WERI-Rb-1 (cell line): Measurements from ENCODE around the gene AGFG1.

Experiments used
- DNase-seq: peaks from one replicate; pipeline ENCODE4 v3.0.0-alpha.2; 2020
- H3K27ac ChIP-seq: fragments of 250-450 bp; sonication (Bioruptor Pico); 2 replicates; pipeline ENCODE4 v1.5.1; 2020; ENCODE audit warnings: mild to moderate bottlenecking, moderate library complexity
- H3K27me3 ChIP-seq: fragments of 250-450 bp; sonication (Bioruptor Pico); 2 replicates; pipeline ENCODE4 v1.5.1; 2021; ENCODE audit warnings: mild to moderate bottlenecking, low read depth, moderate library complexity; ENCODE audit not compliant: insufficient read depth, severe bottlenecking
- H3K36me3 ChIP-seq: fragments of 250-450 bp; sonication (Bioruptor Pico); 2 replicates; pipeline ENCODE4 v1.5.1; 2020; ENCODE audit warnings: mild to moderate bottlenecking, moderate library complexity
- H3K4me3 ChIP-seq: 2 replicates; pipeline ENCODE4 v1.5.1; 2011; ENCODE audit warnings: low read depth, mild to moderate bottlenecking, control low read depth, low read length
- H3K9me3 ChIP-seq: fragments of 250-450 bp; sonication (Bioruptor Pico); 2 replicates; pipeline ENCODE4 v1.5.1; 2021; ENCODE audit warnings: mild to moderate bottlenecking, moderate library complexity; ENCODE audit not compliant: severe bottlenecking
- TF ChIP-seq, protein P1 (sequence below): IDR thresholded peaks from 2 replicates; pipeline ENCODE4 v1.5.1; 2011; ENCODE audit warnings: low read depth, mild to moderate bottlenecking, control low read depth, inconsistent platforms, low read length

AGFG1 gene

DNA sequence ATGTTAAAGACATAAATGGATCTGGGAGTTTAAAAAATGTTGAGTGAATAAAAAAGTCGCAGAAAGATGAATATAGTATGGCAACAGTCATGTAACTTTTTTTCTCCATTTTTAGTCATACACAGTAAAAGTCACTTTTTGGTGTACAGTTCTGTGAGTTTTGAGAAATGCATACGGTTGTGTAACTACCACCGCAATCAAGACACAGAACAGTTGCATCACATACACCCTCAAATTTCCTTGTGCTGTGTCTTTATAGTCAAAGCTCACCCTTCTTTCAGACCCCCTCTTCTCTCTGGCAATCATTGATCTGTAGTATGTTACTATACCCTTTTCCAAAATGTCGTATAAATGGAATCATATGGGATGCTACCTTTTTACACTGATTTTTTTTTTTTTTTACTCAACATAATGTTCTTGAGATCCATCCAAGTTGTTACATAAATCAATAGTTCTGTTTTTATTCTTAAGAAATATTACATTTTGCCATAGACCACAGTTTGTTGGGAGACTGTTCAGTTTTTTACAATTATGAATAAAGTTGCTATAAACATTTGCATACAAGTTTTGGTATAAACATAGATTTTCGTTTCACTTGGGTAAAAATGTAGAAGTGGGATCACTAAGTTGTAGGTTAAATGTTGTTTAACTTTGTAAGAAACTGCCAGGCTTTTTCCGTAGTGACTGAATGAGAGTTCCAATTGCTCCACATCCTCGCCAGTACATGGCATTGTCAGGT is 35.4 kb upstream of the AGFG1 start:
- Histone ChIP-seq H3K27ac (no peak overlapping the region), H3K36me3 (no peaks in the 10 kb centered on the region), H3K4me3 (no peak overlapping the region), H3K27me3 (no peaks in the 10 kb centered on the region), H3K9me3 (no peaks in the 10 kb centered on the region)
- TF ChIP-seq, protein P1, sequence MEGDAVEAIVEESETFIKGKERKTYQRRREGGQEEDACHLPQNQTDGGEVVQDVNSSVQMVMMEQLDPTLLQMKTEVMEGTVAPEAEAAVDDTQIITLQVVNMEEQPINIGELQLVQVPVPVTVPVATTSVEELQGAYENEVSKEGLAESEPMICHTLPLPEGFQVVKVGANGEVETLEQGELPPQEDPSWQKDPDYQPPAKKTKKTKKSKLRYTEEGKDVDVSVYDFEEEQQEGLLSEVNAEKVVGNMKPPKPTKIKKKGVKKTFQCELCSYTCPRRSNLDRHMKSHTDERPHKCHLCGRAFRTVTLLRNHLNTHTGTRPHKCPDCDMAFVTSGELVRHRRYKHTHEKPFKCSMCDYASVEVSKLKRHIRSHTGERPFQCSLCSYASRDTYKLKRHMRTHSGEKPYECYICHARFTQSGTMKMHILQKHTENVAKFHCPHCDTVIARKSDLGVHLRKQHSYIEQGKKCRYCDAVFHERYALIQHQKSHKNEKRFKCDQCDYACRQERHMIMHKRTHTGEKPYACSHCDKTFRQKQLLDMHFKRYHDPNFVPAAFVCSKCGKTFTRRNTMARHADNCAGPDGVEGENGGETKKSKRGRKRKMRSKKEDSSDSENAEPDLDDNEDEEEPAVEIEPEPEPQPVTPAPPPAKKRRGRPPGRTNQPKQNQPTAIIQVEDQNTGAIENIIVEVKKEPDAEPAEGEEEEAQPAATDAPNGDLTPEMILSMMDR: no peak
- no peak for DNase-seq

DNA sequence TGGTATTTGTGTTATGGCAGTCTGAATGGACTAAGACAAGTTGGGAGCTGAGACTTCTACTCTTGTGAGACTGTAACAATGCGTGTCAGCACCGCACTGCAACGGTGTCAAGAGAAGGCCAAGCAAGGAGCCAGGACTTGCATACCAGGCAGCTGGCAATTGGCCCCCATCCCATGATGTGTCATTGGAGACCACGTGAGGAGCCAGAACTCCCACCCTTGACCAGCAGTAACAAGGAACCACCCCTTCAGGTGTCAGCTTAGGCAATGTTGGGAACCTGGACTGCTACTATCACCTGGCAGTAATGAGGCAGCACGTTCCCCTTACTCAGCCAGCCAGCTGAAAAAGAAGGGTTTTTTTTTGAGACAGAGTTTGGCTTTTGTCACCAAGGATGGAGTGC is 32.7 kb upstream of the AGFG1 start:
- no peak for DNase-seq
- H3K27me3 ChIP-seq: no peaks in the 10 kb centered on the region
- no peak overlapping the region for H3K4me3 ChIP-seq
- no peaks in the 10 kb centered on the region for H3K9me3 ChIP-seq
- TF ChIP-seq, protein P1: no peak
- H3K27ac ChIP-seq: no peak overlapping the region
- H3K36me3 ChIP-seq: no peaks in the 10 kb centered on the region

DNA sequence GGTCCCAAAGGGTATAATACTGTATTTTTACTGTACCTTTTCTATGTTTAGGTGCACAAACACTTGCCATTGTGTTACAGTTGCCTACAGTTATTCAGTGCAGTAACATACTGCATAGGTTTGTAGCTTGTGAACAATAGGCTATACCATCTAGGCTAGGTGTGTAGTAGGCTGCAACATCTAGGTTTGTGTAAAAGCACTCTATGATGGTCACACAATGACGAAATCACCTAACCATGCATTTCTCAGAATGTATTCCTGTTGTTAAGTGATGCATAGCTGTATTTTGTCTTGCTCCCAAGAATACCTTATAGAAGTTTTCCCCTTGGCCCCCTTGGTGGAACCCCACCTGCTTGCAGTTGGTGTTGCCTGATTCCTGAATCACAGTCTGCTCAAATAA is 29.3 kb upstream of the AGFG1 start:
- H3K27me3 ChIP-seq: no peaks in the 10 kb centered on the region
- no peak overlapping the region for H3K27ac ChIP-seq
- no peaks in the 10 kb centered on the region for H3K9me3 ChIP-seq
- H3K4me3 ChIP-seq: no peak overlapping the region
- TF ChIP-seq, protein P1: no peak
- DNase-seq: no peak
- no peaks in the 10 kb centered on the region for H3K36me3 ChIP-seq

DNA sequence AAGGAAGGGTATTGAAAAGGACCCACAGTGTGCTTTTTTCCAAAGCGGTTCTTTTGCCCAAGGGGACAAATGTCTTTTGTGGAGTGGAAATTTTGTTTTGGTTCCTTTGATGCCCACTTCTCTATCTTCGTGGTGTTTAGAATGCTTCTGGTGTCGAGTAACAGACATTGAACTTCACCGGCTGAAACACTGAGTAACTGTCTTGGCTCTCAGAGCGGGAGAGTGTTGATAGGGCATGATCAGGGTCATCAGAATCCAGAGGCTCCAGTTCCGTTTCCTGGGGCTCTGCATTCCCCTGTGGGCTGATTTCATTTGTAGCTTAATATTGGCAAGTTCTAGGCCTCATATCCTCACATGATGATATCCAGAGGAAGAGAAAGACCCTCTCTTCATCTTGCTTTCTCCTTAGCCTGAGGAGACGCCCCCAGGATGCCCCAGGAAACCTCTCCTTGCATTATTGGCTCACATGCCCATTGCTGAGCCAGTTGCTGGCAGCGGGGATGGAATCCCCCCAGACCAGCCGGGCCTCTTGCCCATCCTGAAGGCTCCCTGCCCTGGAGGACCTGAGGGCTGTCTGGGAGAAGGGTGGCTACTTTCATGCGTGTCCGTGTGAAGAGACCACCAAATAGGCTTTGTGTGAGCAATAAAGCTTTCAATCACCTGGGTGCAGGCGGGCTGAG is 27.9 kb upstream of the AGFG1 start:
- no peaks in the 10 kb centered on the region for H3K9me3 ChIP-seq
- TF ChIP-seq, protein P1: no peak
- no peak for DNase-seq
- H3K27me3 ChIP-seq: no peaks in the 10 kb centered on the region
- no peak overlapping the region for H3K4me3 ChIP-seq
- H3K27ac ChIP-seq: no peak overlapping the region
- H3K36me3 ChIP-seq: no peaks in the 10 kb centered on the region

DNA sequence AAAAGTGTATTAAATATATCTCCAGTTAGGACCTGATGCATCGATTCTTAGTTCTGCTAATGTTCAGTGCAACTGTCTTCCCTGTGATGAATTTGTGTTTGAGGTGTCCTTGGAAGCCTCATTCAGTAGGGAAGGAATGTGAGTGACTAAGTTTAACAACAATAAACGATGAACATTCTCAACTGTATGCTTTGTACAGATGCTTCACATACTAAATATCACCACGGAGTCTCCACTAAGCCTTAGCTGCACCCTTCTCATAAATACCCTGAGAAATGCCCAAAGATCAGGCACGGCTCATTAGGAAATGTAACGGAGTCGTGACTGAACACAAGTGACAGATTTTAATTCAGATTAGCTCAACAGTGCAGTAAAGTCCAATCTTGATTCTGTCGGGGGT is 24.4 kb upstream of the AGFG1 start:
- TF ChIP-seq, protein P1: no peak
- no peak overlapping the region for H3K4me3 ChIP-seq
- no peaks in the 10 kb centered on the region for H3K9me3 ChIP-seq
- no peak overlapping the region for H3K27ac ChIP-seq
- no peaks in the 10 kb centered on the region for H3K27me3 ChIP-seq
- H3K36me3 ChIP-seq: no peaks in the 10 kb centered on the region
- DNase-seq: no peak
